CD4-positive, alpha-beta T cell treated with Interleukin-6 for 4 hours (primary cell): ENCODE results near the gene LHX4.

Experiments used
- DNase-seq: peaks from one replicate; pipeline ENCODE4 v3.0.0-alpha.2; 2020; ENCODE audit warnings: mixed read lengths

LHX4 gene

DNA sequence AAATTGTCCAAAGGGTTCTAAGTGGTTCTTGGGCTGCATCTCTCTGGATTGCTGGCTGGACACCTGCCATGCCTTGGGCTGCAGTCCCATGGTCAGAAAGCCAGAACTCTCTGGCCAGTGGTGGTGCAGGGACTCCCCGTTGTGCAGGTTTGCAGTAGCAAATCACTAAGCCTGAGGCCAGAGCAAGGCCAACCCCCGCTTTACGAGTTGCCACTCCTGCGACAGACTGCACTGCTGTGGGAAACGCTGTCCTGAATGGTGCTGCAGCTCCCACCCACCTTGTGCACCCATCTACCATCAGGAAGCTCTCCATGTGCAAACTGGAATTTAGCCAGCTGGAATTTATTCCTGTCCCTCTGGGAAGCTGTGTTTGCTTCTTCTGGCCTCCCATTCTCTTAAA, 45.7 kb downstream of the LHX4 start:
- no peak for DNase-seq

- DNase-seq, result no peak
These were observed 47.6 kb downstream of the LHX4 start for GRCh38 chr1:180277476-180278193.

DNA sequence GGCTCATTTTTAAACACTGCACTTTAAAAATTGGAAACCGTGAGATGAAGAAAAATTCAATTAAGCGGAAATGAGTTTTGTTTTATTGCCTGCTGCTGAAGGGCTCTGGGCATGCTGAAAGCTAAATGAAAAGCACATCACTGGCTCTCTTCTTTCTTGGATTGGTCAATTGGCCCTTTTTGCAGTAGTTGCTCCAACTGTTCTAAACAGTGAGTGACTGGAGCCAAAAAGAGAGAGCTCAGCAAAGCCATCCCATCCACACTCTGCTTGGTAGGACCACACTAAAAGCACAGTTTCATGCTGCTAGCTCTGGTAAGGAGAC, 48.1 kb downstream of the LHX4 start:
- DNase-seq, result no peak

GRCh38 chr1:180278596-180279395, 48.7 kb downstream of the LHX4 start:
- no peak for DNase-seq

DNA sequence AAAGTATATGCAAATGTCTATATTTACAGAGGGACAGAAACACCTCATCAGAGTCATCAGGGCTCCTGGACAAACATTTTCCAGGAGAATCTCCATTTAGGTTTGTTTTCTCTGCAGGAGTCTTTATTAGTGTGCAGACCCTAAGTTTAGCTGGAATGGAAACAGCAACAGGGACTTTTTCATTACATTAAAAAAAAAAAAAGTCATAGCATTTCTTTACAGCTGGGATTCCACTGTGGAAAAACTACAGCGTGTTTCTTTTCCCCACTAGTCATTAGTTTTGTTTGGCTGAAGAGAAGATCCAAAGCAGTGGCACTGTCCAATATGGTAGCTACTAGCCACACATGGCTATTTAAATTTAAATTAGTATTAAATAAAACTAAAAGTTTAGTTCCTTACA, 49.6 kb downstream of the LHX4 start:
- DNase-seq, result no peak

- DNase-seq, result no peak
These were observed 50.6 kb downstream of the LHX4 start for GRCh38 chr1:180280617-180281016.

DNA sequence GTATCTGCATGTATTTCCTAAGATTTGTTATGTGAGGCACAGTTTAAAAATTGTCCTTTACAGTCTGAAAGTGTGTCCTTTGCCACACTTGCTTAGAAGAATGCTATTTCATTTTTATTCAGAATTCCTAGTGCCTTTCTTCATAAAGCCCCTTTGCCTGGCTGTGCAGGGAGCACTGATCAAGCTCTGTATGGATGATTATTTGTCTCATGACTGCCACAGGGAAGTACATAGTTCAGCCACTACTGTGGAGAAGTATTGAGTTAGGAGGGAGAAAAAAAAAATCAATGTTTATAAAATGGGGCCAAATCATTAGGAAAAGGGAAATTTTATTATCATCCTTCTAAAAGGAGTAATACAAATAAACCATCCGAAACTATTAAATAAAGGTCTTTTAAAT, 51.4 kb downstream of the LHX4 start:
- no peak for DNase-seq

DNA sequence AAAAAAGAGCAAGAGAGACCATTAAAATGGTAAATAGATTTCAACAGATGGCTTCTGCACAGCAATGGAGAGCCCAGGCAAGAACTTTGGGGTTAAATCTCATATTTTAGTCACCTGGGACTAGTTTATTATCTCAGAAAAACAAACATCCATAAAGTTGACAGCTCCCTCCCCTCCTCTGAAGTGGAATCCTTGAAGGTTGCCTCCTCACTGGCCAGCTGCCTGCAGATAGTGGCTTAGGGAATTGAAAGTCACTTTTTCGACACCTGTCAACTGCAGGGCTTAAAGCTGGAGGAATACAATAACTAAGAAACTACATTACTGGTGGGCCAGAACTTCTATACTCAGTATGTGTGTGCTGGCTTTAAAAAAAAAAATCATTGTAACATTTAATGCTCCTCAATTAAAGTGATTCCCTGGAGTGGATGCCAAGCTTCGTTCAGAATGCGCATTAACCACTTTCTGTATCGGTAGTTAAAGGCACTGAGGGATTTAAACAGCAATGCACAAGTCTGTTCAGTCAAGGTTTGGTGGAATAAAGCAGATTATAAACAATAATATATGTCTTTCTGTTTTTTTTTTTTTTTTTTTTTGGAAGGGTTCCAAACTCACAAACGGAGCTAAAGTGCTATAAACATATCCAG, 52.5 kb downstream of the LHX4 start:
- DNase-seq, result no peak

DNA sequence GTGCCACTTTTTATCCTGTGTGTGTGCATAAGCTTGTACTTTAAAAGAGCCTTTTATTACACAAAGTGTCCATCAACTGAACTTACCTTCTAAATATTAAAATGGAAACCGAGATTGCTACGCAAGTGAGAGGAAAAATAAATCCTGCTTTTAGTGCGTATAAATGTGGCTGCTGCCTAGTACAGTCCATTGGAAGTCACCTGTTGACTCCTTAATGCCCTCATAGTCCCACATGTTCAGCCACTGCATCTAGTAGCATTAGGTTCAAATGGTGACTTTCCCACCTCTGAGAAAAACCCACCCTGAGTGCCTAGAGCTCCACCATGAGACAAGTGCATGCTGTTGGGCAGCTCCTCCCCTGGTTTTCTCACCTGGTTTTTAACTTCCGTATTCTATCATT, 53.0 kb downstream of the LHX4 start:
- DNase-seq, result no peak

GRCh38 chr1:180286417-180286816, 56.4 kb downstream of the LHX4 start:
- no peak for DNase-seq

DNA sequence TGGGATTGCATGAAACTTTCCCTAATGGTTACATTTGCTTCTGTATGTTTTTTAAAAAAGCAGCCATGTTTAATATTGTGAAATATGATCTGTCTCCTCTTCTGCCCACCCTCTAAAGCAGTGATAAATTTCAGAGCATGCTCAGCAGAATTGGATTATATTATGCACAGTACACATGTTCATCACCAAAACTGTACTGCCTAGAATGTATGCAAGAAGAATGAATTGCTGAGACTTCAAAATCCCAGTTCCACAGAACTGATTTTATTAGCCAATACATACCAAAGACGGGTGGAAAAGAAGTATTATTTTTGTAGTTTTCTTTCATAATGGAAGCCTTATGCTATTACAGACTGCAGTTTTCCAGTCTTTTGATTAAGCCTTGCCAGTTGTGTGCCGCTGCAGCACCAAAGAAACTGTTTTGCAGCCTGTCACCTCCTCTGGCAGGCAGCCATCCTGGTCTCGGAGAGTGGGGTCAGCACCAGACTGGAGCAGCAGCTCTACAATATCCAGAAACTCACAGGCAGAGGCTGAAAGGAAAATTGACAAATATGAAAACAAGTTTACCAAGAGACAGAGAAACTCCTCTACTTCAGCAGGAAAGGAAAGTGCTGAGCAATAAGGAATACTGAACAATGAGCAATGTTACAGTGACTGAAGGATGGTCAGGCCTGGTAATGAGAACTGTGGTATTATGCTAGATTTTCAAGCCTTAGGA, 58.1 kb downstream of the LHX4 start:
- DNase-seq, result no peak

- DNase-seq, result no peak
These were observed 58.9 kb downstream of the LHX4 start for GRCh38 chr1:180288940-180289339.

DNA sequence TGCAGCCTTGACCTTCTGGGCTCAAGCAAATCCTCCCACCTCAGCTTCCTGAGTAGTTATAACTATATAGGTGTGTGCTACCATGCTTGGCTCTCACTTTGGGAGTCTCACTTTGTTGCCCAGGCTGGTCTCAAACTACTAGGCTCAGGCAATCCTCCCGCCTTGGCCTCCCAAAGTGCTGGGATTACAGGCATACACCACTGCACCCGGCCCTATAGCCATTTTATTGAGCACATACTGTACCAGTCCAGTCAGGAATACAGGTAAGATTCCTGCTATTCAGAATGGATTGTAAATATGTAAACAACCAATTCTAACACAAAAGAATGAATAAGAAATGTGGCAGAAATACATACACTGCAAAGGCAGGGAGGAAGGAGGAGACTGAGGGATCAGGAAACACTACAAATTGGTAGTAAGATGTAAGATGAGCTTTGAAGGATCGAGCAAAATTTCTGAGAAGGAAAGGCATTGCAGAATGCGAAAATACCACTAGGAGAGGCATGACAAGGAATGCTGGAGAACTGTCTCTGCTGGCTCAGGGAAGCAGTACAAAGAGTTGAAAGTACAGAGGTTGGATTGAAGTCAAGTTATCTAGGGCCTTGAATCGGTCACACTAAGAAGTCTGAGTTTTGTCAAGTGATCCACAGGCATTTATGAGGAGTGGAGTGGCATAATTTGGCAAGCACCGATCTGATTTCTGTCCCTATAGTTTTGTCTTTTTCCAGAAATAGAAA, 60.4 kb downstream of the LHX4 start:
- DNase-seq, result no peak

DNA sequence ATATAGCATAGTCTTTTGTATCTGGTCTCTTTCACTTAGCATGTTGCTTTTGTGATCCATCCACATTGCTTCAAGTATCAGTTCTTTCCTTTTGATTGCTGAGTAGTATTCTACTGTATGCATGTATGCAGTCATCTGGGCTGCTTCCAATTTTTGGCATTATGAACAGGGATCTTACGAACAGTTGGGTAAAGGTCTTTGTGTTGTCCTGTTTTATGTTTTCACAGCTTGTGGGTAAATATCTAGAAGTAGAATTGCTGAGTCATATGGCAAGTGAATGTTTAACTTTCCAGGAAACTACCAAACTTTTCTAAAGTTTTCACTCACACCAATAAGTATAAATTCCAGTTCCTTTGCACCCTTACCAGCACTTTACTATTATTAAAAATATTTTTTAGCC, 60.9 kb downstream of the LHX4 start:
- no peak for DNase-seq

DNA sequence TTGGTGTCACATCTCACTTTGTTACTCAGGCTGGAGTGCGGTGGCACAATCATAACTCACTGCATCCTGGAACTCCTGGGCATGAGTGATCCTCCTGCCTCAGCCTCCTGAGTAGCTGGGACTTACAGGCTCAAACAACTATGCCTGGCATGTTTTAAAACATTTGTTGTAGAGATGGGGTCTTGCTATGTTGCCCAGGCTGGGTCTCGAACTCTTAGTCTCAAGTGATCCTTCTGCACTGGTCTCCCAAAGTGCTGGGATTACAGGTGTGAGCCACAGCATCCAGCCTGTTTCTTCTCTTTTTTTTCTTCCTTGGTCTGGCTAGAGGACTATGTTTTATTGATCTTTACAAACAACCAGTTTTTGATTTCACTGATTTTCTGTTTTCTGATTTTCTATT, 64.6 kb downstream of the LHX4 start:
- DNase-seq, result no peak

DNA sequence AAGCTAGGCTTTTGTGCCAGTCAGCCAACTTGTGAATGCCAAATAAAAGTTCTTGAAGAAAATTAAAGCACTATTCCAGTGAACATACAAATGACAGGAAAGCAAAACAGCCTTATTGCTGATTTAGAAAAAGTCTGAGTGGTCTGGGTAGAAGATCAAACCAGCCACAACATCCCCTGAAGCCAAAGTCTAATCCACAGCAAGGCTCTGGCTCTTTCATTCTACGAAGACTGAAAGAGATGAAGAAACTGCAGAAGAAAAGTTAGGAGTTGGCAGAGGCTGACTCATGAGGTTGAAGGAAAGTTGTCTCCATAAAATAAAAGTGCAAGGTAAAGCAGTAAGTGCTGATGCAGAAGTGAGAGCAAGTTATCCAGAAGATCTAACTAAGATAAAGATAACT, 65.9 kb downstream of the LHX4 start:
- no peak for DNase-seq

- no peak for DNase-seq
These were observed 69.6 kb downstream of the LHX4 start for GRCh38 chr1:180299479-180300221.

GRCh38 chr1:180301135-180301742, 71.2 kb downstream of the LHX4 start:
- DNase-seq, result no peak

DNA sequence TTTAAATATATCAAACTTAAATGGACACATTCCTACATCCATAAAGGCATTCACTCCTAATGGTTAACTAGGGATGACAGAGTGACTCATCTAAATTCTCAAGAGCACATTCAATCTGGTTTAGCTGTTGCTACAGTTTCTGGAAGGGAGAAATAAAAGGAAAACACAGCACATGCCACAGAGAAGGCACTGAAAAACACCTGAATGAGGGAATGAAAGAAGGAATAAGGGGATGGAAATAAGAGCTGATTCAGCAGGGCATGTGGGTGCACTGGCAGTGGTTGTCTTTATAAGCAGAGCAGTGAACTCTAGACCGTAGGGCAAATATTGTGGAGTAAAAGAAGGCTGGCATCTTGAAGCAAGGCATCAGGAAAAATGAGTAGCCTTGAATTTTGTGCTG, 79.3 kb downstream of the LHX4 start:
- DNase-seq, result no peak

DNA sequence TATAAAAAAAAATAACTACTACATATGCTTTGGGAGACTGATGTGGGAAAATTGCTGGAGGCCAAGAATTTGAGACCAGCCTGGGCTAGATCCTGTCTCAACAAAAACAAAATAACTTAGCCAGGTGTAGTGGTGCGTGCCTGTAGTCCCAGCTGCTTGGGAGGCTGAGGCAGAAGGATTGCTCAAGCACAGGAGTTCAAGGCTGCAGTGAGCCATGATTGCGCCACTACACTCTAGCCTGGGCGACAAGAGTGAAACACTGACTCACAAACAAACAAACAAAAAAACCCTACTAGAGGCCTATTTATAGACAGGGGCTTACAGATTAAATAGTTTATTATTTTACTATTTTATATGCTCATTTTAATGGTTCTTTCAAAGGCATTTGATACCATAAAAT, 80.0 kb downstream of the LHX4 start:
- DNase-seq, result no peak

GRCh38 chr1:180311011-180311730, 81.1 kb downstream of the LHX4 start:
- DNase-seq, result no peak
